GM13977 (cell line): Measurements from ENCODE around the gene LRP5.
"Not testable (repeated sequence)": the region's sequence is repeated elsewhere in the genome, so short reads cannot be mapped to it uniquely, and the experiment has no call there.

Source experiments
- DNase-seq: peaks from one replicate; pipeline ENCODE4 v3.0.0; 2012; ENCODE audit warnings: low spot score
- CTCF ChIP-seq: IDR thresholded peaks from 2 replicates; pipeline ENCODE4 v1.5.1; 2012; ENCODE audit warnings: mild to moderate bottlenecking, control low read depth; ENCODE audit not compliant: insufficient read depth; ENCODE audit errors: extremely low read depth, missing control alignments
- in situ Hi-C: fragments of 300-500 bp; cut with MboI; formaldehyde crosslinking; loops from one replicate; pipeline ENCODE4 v1.12.0; 2022; ENCODE audit warnings: low sequenced_read_pairs, low pct_unique_long_range_greater_than_20kb, mixed read lengths, inconsistent platforms; ENCODE audit not compliant: unreplicated experiment

LRP5 gene

GRCh38 chr11:68340784-68341556 lies 28.6 kb downstream of the LRP5 start:
- no peak for DNase-seq
- in situ Hi-C loops: no loop called here
- no peak for TF ChIP-seq CTCF

- no peak for DNase-seq
- in situ Hi-C loops: no loop called here
- no peak for TF ChIP-seq CTCF
Observed at GRCh38 chr11:68341557-68342458, 29.4 kb downstream of the LRP5 start.

- in situ Hi-C loops: no loop called here
- TF ChIP-seq CTCF: no peak
- DNase-seq: no peak
Observed at GRCh38 chr11:68342459-68343158, 30.2 kb downstream of the LRP5 start.

GRCh38 chr11:68343761-68344256 lies 31.4 kb downstream of the LRP5 start:
- DNase-seq: no peak
- in situ Hi-C loops: no loop called here
- TF ChIP-seq CTCF: no peak

GRCh38 chr11:68344821-68345220 lies 32.4 kb downstream of the LRP5 start:
- in situ Hi-C loops, DNase-seq: not testable (repeated sequence)

GRCh38 chr11:68345776-68346461 lies 33.5 kb downstream of the LRP5 start:
- in situ Hi-C loops: no loop called here
- no peak for DNase-seq

More at GRCh38 chr11:68345776-68346461, 33.5 kb downstream of the LRP5 start:
- no peak for TF ChIP-seq CTCF
